BJ (cell line): ENCODE results near the gene OR5H6. TPM values are rescaled to one million over a fixed set of nuclear protein-coding genes. Genes with fewer than 3 reads are reported as not detected.

Experiments used
- CTCF ChIA-PET: fragments of 350-600 bp; formaldehyde crosslinking; extraction: SDS; loops from one replicate; lab custom pipeline; 2021; ENCODE audit warnings: antibody characterized with exemption, inconsistent platforms; lab: Yijun Ruan, JAX
- POLR2A ChIA-PET: fragments of 300-600 bp; sonication (Branson Sonifier 250); formaldehyde crosslinking; extraction: SDS; loops from one replicate; lab custom pipeline; 2021; ENCODE audit warnings: antibody characterized with exemption; lab: Charles Lee
- DNase-seq: peaks from one replicate; pipeline ENCODE4 v3.0.0-alpha.2; 2011; ENCODE audit warnings: low read depth
- H3K27me3 ChIP-seq: 2 replicates; pipeline ENCODE4 v1.6.0; 2011; ENCODE audit warnings: low read length; ENCODE audit not compliant: control insufficient read depth, insufficient read depth
- H3K36me3 ChIP-seq: 2 replicates; pipeline ENCODE4 v1.5.1; 2011; ENCODE audit warnings: low read length; ENCODE audit not compliant: control insufficient read depth, insufficient read depth
- H3K4me3 ChIP-seq: 2 replicates; pipeline ENCODE4 v1.5.1; 2011; ENCODE audit warnings: low read depth, mild to moderate bottlenecking, control low read depth, low read length
- polyA plus RNA-seq: library from polyadenylated mRNA; depleted of rRNA; stranded (reverse); fragments of >200 nt; gene quantifications from 2 replicates; pipeline ENCODE4 v1.2.3, GENCODE V29; 2011
- TF ChIP-seq, protein P1 (sequence below): IDR thresholded peaks from 2 replicates; pipeline ENCODE4 v1.5.1; 2011; ENCODE audit warnings: low read depth, mild to moderate bottlenecking, control low read depth, inconsistent platforms, low read length, moderate library complexity; ENCODE audit not compliant: insufficient read depth

The OR5H6 gene
- polyA plus RNA-seq, 1 experiment = not detected

DNA sequence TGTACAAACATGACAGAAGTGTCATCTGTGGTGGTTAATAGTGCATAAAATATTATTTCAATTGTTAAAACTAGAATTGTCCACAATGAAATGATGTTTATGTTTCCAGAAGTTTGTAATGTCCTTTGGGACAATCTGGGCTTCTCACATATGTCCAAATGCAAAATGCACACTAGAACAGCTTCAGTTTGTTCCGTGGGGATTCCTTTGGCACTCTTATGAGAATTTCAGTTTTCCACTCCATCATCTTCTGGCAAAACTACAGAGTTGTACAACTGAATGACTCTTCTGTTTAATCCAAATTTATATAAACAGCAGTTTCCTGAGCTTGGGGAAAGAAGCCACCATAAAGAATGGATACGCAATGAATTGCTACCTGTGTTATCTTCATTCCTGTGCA is 2.0 kb upstream of the OR5H6 start:
- ChIA-PET POLR2A (no interaction called here), CTCF (no interaction called here)
- no peak for DNase-seq

DNA sequence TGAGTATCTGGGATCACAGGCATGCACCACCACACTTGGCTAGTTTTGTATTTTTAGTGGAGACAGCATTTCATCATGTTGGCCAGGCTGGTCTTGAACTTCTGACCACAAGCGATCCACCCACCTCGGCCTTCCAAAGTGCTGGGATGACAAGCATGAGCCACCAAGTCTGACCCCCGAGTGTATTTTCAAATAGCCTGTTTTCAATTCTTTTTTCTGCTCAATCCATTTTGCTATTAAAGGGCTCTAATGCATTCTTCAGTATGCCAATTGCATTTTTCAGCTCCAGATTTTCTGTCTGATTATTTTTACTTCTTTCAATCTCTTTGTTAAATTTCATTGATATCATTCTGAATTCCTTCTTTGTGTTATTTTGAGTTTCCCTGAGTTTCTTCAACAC is 5.8 kb downstream of the OR5H6 start:
- Histone ChIP-seq H3K4me3 (no peak overlapping the region), H3K36me3 (no peaks in the 10 kb centered on the region), H3K27me3 (no peaks in the 10 kb centered on the region)
- TF ChIP-seq, protein P1, sequence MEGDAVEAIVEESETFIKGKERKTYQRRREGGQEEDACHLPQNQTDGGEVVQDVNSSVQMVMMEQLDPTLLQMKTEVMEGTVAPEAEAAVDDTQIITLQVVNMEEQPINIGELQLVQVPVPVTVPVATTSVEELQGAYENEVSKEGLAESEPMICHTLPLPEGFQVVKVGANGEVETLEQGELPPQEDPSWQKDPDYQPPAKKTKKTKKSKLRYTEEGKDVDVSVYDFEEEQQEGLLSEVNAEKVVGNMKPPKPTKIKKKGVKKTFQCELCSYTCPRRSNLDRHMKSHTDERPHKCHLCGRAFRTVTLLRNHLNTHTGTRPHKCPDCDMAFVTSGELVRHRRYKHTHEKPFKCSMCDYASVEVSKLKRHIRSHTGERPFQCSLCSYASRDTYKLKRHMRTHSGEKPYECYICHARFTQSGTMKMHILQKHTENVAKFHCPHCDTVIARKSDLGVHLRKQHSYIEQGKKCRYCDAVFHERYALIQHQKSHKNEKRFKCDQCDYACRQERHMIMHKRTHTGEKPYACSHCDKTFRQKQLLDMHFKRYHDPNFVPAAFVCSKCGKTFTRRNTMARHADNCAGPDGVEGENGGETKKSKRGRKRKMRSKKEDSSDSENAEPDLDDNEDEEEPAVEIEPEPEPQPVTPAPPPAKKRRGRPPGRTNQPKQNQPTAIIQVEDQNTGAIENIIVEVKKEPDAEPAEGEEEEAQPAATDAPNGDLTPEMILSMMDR = no peak
- ChIA-PET CTCF (interaction anchor here (0.6 kb wide), 1 partner anchor 60 kb away, joined by 3 read pairs; no protein-coding TSS in a partner anchor), POLR2A (no interaction called here)
- DNase-seq = no peak

More for the DNA sequence above, 2.0 kb upstream of the OR5H6 start:
- TF ChIP-seq, protein P1 = no peak
- H3K27me3 ChIP-seq = no peaks in the 10 kb centered on the region
- no peak overlapping the region for H3K4me3 ChIP-seq
- H3K36me3 ChIP-seq = no peaks in the 10 kb centered on the region

DNA sequence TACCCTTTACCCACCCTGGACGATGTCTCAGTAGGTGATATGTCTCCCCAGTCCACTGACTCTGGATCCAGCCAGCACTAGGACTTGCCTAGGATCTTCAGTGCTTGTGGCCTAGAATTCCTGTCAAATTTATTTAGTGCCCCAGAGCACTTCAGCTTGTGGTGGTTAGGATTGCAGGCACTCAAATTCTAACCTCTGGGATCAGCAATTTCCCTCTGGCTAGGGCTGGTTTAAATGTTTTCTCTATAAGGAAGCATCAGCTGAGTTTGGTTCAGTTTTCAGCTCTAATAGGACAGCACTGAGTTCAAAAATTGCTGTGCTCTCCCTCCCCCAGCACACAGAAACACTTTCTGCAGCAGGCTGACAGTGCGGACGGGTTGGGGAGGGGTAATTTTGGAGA is 8.1 kb downstream of the OR5H6 start:
- ChIA-PET POLR2A (no interaction called here), CTCF (no interaction called here)
- no peak for DNase-seq

DNA sequence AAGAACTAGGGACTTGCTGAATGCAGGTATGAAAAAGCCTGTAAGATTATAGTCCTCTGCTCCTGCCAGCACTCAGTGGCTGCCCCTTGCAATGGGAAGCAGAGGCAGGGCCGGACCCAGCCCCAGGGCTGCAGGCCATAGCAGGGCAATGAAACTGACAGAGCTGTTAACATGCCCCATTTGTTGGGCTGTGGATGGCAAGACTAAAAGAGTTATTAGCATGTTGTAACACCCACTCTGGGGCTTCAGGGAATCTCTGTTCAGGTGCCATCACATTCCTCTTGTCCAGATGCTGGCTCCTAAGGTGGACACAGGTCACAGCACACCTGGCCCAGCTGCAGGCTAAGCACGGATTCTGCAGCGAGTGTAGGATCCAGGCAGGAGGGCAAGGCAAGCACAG is 10.9 kb downstream of the OR5H6 start:
- no peak for DNase-seq
- Histone ChIP-seq H3K36me3 (no peaks in the 10 kb centered on the region), H3K4me3 (no peak overlapping the region), H3K27me3 (no peaks in the 10 kb centered on the region)
- ChIA-PET POLR2A (no interaction called here), CTCF (no interaction called here)
- TF ChIP-seq, protein P1 = no peak

More for the DNA sequence above, 8.1 kb downstream of the OR5H6 start:
- TF ChIP-seq, protein P1 = no peak
- Histone ChIP-seq H3K27me3 (no peaks in the 10 kb centered on the region), H3K36me3 (no peaks in the 10 kb centered on the region), H3K4me3 (no peak overlapping the region)

DNA sequence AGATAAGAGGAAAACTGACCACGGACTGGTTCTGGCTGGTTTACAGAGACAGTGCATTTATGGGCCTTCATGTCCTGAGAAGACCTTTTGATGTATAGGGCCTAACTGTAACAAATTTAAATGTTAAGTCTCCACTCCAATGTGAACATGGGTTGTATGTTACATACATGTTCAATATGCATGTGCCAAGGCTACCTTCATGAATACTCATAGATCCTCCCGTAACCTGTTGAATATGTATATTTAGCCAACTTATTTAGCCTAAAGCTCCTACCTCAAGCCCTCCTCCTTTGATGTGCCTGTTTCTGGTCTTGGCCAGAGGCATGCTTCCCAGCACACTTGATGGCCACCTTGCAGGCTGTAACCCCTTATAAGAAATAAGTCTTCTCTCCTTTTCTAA is 18.2 kb downstream of the OR5H6 start, which contains the start of gene OR5H2:
TSS of gene OR5H2 (plus strand) at position 301 of the 400 bp plus-strand sequence. CDS start 398 bp downstream, outside the sequence.
- DNase-seq = no peak
- H3K4me3 ChIP-seq = no peak within 1 kb of the TSS

More for the DNA sequence above, 18.2 kb downstream of the OR5H6 start, which contains the start of gene OR5H2:
- no peaks in the 10 kb centered on the region for H3K36me3 ChIP-seq
- no peaks in the 10 kb centered on the region for H3K27me3 ChIP-seq
- ChIA-PET CTCF (no interaction called here), POLR2A (no interaction called here)
- TF ChIP-seq, protein P1 = no peak
